ENCODE measurements around the gene CETP. TPM values are rescaled to one million over a fixed set of nuclear protein-coding genes. Genes with fewer than 3 reads are reported as not detected.

CETP gene, protein sequence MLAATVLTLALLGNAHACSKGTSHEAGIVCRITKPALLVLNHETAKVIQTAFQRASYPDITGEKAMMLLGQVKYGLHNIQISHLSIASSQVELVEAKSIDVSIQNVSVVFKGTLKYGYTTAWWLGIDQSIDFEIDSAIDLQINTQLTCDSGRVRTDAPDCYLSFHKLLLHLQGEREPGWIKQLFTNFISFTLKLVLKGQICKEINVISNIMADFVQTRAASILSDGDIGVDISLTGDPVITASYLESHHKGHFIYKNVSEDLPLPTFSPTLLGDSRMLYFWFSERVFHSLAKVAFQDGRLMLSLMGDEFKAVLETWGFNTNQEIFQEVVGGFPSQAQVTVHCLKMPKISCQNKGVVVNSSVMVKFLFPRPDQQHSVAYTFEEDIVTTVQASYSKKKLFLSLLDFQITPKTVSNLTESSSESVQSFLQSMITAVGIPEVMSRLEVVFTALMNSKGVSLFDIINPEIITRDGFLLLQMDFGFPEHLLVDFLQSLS
- not detected in 2 replicates for total RNA-seq (2014; rRNA removed; shearing (Covaris generic); ENCODE audit: low replicate concordance)

DNA sequence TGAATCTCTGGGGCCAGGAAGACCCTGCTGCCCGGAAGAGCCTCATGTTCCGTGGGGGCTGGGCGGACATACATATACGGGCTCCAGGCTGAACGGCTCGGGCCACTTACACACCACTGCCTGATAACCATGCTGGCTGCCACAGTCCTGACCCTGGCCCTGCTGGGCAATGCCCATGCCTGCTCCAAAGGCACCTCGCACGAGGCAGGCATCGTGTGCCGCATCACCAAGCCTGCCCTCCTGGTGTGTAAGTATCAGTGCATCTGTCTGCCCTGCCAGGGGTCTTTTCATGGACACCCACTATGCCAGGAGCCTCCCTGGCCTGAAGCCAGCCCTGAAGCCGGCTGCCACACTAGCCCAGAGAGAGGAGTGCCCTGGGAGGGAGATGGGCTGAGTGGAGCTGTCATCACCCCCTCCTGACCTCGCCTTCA lies at the start of gene CETP:
Gene CETP (plus strand): TSS at position 100 of the 431 bp plus-strand sequence. CDS start 30 bp downstream, at position 130.
- in situ Hi-C loops (cut with HindIII; ENCODE audit: low pct_unique_long_range_greater_than_20kb, low sequenced_read_pairs) = no loop called here

DNA sequence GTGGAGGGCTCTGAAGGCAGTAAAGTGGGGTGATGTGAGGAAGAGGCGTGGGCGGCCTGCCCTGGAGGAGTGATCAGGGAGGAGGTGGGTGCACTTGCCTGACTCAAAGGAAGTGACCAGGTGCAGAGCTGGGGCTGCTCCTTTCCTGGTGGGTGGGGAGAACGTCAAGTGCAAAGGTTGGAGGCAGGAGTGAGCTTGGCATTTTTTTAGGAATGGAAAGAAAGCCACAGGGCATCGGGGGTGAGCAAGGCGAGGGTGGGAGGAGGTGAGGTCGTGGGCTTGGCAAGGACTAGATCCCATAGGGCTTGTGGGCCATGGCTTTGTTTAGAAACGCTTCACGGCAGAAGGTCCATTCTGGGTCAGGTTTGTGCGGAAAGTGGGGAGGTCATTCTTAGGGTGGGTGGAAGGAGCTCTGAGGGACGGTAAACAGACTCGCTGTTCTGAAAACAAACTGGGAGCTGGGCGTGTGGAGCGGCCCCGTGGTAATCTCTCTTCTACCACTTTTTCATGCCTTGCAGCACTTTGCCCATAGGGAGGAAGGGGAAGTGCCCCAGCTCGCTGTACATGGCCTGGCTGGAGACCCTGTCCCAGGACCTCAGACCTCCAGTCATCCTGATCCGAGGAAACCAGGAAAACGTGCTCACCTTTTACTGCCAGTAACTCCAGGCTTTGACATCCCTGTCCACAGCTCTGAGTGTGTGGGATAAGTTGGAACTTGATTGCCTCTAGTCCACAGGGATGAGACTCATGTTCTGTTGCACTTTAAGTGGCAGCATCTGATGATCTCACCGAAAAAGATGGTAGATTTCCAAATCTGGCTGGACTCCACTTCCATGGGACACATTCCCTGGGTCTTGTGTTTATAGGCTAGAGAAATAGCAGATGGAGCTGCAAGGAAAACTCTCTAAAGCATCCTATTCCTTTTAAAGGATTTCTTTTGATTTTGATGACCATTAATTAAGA lies 48.7 kb upstream of the CETP start:
- in situ Hi-C loops (cut with HindIII; ENCODE audit: low pct_unique_long_range_greater_than_20kb, low sequenced_read_pairs) = no loop called here
- DNase-seq (ENCODE audit: low read depth) = no peak

More for the DNA sequence above, at the start of gene CETP:
- DNase-seq (ENCODE audit: low read depth) = no peak

DNA sequence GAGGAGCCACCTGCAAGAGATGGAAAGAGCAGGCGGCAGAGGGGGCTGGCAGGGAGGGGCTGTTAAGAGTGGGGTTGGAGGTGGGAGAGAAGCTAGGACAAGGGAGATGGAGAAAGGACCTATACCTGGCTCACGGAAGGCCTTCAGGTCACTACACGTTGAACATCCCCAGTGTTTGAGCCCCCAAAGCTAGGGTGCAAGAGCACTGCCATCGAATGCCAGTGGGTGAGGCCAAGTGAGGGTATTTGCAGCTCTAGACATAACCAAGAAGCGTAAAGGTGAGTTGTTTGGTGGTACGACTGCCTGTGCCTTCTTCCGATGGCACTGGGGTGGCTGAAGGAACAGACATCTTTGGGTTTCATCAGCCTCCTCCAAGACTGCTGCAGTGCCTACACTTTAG lies 46.9 kb upstream of the CETP start:
- DNase-seq (ENCODE audit: low read depth) = no peak
- in situ Hi-C loops (cut with HindIII; ENCODE audit: low pct_unique_long_range_greater_than_20kb, low sequenced_read_pairs) = no loop called here

DNA sequence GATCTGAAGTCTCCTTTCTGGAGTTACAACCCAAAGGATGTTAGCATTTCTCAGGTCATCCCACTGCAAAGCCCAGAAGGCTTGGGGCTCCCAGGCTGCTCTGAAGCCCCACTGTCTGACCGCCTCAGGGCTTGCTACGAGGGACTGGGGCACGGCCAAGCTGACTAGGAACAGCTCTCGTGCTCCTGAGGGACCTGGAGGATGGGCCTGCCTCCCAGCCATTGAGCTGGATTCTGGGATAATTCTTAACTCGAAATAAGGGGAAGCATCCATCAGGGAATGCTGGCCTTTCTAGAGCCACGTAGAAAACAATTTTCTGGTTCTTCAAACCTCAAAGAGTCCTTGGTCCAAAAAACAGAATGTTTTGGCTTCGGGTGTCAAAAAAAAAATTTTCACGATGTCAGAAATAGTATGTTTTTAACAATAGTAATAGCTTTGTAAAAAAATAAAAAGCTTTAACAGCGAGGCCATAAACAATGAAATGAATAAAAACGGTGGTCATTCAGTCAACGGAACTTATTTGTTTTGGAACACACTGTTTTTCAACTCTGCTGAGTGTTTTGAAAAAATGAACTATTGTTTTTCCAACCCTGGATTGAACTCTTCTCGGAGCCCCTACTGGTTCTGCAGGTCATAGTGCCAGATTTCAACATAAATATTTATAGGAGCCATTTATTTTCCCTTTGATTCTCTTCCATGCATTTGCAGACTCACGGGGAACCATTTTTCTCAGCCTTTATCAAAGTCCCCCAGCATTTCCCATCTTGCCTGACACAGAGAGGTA lies 46.2 kb upstream of the CETP start:
- no peak for DNase-seq (ENCODE audit: low read depth)
- in situ Hi-C loops (cut with HindIII; ENCODE audit: low pct_unique_long_range_greater_than_20kb, low sequenced_read_pairs) = no loop called here

DNA sequence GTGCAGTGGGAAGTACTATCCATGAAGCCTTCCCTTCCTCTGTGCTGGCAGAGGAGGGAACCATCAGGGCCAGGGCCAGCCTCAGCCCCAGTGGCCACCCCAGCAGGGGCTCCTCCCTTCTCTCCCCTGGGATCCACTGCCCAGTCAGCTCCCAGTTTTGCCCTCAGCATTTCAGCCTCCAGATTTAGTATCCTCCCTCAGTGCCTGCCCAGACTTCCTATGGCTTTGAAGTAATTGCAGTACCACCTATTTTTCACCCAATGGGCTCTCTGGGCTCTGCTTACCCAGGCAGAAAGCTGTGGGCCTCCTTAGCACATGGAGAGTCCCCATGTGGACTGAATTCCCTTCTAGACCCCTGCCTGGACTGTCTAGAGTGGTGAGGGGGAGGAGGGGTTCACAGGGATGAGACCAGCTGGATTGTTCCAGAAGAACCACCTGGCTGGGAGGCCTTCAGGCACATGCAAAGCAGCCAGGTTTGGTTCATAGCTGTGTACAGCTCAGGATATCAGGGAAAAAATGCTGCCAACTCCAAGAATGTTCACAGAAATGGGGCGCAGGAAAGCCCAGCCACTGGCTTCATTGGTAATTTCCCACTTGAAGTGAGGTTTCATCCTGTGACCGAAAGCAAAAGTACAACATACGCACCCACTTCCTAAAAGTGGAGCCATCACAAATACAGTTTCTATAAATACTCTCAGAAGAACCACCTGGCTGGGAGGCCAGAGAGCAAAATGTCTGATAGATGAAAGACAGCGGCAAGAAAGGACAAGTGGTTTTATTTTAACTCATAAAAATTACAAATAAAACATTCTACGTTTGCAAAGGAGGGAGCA lies 45.0 kb upstream of the CETP start:
- DNase-seq (ENCODE audit: low read depth) = no peak
- in situ Hi-C loops (cut with HindIII; ENCODE audit: low pct_unique_long_range_greater_than_20kb, low sequenced_read_pairs) = no loop called here

DNA sequence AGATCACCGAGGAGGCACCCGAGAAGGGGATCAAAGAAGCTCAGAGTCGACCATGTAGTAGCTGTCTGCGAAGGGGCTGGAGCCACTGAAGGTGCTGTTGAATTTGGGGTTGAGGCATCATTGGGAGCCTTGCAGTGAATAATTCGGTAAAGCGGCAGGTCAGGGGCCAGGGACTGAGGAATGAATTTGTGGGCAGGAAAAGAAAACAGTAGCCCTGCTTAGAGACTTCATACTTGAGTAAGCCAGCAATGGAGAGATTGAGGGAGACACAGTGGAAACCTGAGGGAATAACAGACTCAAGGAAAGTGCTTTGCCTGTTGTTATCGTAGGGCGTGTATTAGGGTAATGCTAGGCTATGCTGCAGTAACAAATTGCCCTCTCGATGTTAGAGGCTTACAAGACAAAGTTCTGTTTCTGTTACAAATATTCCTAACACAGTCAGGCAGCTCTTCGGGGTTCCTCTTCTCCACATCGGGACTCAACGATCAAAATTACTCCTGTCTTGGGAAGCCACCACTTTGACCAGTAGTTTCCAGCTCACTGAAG lies 43.2 kb upstream of the CETP start:
- in situ Hi-C loops (cut with HindIII; ENCODE audit: low pct_unique_long_range_greater_than_20kb, low sequenced_read_pairs) = no loop called here
- DNase-seq (ENCODE audit: low read depth) = no peak

DNA sequence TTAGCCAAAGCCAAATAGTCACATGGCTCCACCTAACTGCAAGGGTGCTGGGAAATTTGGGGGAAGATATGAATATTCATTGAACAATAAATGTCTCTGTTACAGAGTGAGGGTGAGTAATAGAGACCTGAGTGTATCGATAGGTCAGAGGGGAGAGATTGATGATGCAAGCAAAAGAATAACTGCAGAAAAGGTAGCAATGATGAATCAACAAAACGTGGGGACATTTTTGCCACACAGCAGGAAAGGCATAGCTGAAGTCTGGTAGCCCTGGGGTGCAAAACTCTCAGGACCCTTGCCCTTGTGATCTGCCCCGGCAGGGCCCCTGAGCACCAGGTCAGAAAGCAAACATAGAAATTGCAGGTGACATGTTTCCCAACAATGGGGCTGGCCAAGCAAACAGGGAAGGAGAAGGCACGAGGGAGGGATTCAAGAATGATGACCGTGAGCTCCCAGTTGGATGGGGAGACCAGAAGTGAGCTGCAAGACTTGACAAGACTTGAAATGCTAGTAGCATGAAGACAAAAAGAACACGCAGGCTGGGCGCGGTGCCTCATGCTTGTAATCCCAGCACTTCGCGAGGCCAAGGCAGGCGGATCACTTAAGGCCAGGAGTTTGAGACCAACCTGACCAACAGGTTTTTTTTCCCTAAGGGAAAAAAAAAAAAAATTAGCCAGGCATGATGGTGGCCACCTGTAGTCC lies 42.5 kb upstream of the CETP start:
- in situ Hi-C loops (cut with HindIII; ENCODE audit: low pct_unique_long_range_greater_than_20kb, low sequenced_read_pairs) = no loop called here
- DNase-seq (ENCODE audit: low read depth) = no peak

DNA sequence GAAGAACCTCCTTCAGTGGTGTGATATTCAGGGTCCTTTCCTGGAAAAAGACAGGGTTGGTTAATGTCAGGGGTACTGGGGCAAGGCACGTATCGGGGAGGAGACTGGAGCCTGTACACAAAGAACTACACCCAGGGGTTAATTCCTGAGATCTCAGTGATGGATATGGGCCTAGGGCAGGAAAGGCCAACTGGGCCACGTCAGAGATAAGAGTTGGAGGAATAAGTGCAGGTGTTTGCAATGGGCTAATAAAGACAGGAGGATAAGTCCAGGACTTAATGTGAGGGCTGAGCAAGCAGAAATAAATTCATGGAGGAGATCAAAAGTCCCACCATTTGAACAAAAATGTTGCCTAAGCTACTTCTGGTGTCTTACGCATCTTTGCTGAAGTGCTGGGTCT lies 40.2 kb upstream of the CETP start:
- in situ Hi-C loops (cut with HindIII; ENCODE audit: low pct_unique_long_range_greater_than_20kb, low sequenced_read_pairs) = no loop called here
- DNase-seq (ENCODE audit: low read depth) = no peak

DNA sequence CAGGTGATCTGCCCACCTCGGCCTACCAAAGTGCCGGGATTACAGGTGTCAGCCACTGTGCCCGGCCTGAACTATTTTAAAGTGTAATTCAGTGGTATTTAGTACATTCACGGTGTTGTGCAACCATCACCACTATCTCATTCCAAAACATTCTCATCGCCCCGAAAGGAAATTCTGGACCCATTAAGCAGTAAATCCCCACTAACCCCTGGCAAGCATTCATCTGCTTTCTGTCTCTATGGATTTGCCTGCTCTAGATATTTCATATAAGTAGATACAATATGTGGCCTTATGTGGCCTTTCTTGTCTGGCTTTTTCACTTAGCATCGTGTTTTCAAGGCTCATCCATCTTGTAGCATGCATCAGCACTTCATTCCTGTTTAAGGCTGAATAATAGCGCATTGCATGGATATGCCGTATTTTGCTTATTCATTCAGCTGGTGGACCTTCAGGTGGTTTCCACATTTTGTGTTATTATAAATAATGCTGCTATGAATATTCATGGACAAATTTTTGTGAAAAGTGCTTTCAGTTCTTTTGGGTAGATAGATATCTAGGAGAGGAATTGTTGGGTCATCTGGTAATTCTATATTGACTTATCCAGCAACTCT lies 38.2 kb upstream of the CETP start:
- no peak for DNase-seq (ENCODE audit: low read depth)
- in situ Hi-C loops (cut with HindIII; ENCODE audit: low pct_unique_long_range_greater_than_20kb, low sequenced_read_pairs) = no loop called here

DNA sequence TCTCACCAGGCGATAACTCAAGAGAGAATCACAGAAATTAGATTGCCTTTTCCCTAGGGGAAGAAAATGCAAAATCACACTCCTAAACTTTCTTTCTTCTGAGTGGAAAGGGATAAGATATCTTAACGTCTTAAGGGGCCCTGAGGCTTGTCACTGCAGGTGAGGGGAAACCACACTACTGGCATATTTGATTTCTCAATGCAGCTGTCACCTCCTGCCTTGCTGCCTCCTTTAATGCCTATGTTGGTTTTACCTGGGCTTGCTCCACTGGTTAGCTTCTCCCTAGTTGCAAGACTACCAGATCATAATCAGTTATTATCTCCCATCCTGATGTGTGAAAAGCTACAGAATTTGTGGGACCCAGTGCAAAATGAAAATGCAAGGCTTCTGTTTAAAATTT lies 34.3 kb upstream of the CETP start:
- DNase-seq (ENCODE audit: low read depth) = no peak
- in situ Hi-C loops (cut with HindIII; ENCODE audit: low pct_unique_long_range_greater_than_20kb, low sequenced_read_pairs) = no loop called here

DNA sequence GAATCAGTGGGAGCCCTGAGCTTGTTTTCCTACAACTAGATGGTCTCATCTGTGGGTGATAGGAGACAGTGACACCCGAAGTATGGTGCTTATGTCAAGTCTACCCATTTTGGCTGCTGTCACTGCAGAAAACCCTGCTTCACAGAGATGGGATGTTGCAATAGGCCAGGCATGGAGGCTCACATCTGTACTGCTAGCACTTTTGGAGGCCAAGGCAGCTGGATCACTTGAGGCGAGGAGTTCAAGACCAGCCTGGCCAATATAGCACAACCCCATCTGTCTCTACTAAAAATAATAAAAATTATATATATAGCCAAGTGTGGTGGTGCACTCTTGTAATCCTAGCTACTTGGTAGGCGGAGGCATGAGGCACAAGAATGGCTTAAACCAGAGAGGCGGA lies 32.1 kb upstream of the CETP start:
- no peak for DNase-seq (ENCODE audit: low read depth)
- in situ Hi-C loops (cut with HindIII; ENCODE audit: low pct_unique_long_range_greater_than_20kb, low sequenced_read_pairs) = no loop called here

DNA sequence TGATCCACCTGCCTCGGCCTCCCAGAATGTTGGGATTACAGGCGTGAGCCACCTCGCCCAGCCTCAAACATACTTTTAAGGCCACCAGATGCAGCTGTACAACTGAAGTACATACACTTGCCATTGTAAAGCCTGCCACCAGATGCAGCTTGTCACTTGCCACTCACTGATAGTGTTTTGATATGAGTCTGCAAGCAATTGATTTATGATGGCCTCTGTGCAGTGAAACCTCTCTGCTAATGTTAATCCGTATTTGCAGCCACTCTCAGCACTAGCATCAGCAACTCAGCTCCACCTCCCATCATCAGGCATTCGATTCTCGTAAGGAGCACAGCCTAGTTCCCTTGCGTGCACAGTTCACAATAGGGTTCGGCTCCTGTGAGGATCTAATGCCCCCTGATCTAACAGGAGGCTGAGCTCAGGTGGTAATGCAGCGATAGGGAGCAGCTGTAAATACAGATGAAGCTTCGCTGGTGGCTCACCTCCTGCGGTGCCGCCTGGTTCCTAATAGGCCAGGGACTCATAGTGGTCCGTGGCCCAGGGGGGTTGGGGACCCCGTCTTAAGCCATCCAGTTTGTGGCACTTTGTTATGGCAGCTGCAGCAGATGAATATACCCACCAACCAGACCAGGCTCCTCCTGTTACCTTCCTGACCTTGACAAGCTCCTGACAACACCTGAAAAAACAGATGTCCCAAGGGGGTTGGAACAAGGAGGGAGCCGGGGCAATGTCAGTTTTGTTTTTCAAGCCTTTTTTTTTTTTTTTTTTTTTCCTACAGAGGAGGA lies 31.1 kb upstream of the CETP start:
- in situ Hi-C loops (cut with HindIII; ENCODE audit: low pct_unique_long_range_greater_than_20kb, low sequenced_read_pairs) = no loop called here
- no peak for DNase-seq (ENCODE audit: low read depth)

DNA sequence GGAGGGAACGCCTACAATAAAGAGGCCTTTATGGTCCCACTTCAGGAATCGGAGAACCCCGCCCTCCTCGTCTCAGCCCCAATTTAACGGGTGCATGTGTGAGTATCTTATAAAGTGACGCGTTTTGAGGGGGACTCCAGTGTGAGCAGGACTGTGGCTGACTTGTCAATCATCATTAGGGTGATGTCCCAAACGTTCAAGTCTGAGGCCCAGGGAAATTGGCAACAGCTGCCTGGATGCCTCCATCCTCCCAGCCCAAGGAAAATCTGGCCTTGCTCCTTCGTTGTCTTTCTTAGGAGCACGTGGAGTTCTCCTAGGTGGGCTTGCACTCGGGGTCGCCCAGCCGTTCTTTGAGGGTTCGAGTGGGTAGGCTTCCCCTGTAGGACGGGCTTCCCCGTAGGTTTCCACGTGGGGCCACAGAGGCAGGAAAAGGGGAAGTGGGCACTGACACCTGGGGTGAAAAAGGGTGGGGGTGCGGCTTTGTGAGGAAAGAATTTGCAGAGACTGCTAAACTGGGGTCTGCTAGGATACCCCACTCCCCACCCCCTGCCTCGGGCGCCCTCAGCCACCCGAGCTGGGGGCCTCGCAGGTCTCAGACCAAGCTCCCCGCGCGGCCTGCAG lies 30.4 kb upstream of the CETP start:
- in situ Hi-C loops (cut with HindIII; ENCODE audit: low pct_unique_long_range_greater_than_20kb, low sequenced_read_pairs) = no loop called here

DNA sequence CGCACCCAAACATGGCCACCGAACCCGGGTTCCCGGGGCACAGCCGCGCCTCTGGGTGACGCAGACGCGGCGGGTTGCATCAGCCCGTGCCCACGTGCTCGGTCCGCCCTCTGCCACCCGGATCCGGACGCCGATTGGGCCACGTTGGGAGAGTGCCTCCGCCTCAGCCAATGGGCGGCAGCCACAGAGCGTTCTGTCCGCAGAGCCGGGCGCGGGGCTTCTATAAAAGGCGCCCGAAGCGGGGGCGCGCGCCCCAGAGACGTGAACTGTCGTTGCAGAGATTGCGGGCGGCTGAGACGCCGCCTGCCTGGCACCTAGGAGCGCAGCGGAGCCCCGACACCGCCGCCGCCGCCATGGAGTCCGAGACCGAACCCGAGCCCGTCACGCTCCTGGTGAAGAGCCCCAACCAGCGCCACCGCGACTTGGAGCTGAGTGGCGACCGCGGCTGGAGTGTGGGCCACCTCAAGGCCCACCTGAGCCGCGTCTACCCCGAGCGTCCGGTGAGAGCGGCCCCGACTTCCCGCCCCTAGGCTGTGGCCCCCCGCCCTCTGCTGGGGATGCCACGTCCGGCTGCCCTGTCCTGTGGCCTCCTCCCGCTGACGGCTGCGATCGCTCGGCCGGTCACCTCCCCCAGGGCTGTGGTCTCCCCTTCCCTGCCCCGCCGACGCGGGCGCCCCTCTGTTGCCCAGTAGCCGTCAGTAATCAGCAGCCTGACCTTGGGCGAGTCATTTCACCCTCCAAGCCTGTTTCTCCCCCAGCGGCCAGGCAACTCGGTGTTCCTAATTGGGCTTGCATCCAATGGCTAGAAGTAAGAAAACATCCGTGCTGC lies 29.6 kb upstream of the CETP start, which contains the start of gene HERPUD1:
Gene HERPUD1 (plus strand): TSS at position 251 of the 829 bp plus-strand sequence. CDS start 103 bp downstream, at position 354.
- in situ Hi-C loops (cut with HindIII; ENCODE audit: low pct_unique_long_range_greater_than_20kb, low sequenced_read_pairs) = no loop called here
- peak; percentile 95 for DNase-seq (ENCODE audit: low read depth)

More for the DNA sequence above, 30.4 kb upstream of the CETP start:
- no peak for DNase-seq (ENCODE audit: low read depth)
